NOMO-1 treated with dmso at 0.1 percent for 144 hours (cell line): ENCODE measurements around the gene GALNT2.

ENCODE experiments used
- DNase-seq: peaks from one replicate; lab custom pipeline; 2025; ENCODE audit not compliant: unreplicated experiment; lab: John Stamatoyannopoulos, UW

Gene GALNT2

DNA sequence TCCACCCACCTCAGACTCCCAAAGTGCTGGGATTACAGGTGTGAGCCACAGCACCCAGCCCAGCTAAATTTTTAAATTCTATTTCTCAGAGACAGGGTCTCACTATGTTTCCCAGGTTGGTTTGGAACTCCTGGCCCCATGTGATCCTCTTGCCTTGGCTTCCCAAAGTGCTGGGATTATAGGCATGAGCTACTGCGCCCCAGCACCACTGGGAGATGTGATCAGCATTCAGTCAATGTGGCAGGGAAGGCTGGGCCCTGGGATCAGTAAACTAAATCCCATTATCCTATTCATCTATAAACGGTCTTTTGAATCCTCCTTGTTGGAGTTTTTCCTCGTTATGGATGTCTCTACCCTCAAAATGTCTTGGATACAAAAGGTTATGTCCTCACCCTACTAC, 245.6 kb downstream of the GALNT2 start:
- no peak for DNase-seq

GRCh38 chr1:230313453-230314141, 246.6 kb downstream of the GALNT2 start:
- no peak for DNase-seq

DNA sequence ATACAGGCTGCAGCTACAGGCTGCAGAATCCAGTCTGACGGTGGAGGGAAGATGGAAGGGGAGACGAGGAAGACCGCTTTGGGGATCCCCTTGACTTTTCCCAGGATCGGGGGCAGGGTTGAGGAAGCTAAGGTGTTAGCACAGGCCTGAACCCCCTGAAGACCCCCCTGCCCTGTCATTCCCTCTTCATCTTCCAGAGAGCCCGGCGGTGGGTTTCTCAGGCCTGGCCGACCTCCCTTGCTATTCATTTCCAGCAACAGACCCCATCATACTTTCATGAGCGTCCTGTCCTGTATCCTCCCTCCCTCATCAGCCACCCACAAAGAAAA, 247.1 kb downstream of the GALNT2 start:
- no peak for DNase-seq

GRCh38 chr1:230315099-230315498, 248.1 kb downstream of the GALNT2 start:
- DNase-seq, result no peak

DNA sequence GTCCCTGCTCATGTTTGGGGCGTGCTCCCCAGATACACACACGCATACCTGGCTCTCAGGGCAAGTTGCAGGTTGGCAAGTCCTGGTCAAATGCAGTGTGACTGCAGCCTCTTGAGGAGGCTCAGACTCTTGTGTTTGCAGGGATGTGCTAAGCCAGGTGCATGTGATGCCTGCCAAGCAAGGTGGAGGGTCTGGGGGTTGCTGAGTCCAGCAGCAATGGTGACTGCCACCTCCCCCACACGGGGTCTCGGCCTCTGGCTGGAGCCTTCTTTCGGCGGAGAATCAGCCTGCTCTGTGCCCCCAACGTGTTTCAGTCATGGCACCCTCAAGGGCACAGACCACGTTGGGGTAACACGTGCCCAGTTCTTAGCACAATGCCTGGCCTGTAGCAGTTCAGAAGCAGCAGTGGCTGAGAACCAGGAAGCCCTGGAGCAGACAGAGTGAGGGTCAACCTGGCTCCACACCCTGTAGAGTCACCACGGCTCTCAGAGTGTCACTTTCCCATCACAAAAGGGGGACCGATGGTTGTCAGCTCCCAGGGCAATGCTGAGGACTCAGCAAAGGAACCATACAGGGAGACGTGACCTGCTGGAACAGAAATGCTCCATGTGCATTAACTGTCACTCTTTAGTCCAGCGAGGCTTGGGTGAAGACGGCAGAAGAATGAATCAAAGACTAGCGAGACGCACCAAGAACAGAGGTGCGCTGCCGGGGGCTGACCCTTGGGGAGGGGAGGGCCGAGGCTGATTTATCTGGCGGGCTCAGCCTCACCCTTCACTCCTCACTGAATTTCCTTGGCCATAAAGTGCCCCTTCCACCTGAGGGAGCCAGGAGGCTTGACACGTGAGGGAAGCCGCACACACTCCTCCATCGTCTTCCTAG, 250.1 kb downstream of the GALNT2 start:
- no peak for DNase-seq

DNA sequence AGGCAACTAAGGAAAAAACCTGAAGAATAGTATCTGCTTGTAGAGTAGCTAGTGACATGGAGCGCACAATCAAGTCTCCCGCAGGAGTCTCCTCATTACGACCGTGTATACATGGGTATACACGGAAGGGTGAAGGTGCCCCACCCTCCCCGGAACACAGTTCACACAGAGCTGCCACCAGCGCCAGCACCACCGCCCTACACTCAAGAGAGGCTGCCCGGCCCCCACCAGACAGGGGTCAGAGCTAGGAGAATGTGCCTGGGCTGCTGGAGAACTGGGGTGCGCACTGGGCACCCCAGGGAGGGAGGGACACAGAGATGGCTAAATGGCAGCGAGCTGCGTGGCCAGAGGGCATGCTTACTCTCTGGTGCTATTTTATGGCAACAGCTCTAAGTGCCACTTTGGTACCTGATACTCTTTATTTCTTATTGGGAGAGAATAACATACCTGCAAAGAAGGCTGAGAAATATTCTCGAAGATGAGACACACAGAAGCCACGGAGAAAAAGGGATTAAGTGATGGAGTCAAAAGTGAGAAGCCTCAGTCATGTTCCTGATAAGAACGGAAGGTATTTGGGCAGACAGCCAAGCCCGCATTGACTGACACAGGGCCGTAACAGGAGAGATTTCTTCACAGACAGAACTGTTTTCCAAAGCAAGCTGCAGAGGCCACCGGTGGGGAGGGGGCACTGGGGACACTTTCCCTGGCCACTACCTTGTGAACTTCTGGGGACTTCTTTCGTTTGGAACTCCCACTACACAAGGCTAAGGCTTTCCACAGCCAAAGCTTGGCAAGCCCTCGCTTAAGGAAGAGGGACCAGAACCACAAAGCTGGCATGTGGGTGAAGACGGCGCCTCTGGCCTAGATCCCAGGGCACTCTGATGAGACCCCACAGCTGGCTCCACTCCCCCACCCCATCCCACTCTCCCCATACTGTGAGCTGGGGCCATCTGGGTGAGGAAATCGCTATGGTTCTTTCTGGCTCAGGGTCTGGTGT, 251.1 kb downstream of the GALNT2 start:
- DNase-seq, result no peak

DNA sequence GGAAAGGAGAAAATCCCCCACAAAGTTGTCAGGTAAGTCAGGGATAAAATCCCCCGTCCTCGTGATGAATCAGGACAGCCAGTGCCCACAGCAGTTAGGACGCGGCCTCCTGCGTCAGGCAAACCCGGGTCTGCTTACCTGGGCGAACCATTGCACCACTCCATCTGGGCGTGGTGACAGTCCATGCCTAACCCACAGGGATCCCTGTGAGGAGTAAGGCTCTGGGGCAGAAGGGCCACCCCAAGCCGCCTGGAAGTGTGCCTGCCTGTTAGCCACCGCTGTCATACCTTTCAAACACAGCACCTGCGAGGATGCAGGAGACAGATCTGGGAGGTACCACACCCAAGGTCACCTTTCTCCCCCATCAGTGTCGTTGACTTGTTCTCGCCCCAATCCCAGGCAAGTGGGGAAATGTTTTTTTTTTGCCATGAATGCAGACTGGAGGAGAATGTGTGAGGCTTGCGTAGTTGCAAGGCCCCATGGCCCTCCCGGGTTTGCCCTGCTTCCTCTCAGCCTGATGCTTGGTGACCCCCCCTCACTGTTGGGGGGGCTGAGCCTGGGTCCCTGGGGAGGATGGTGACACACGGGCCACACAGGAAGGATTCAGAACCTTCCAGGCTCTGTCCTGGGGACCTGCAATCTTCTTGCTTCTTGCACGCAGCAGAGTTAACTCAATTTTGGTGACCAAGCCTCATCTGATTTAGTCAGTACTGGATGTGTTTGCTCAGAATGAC, 252.1 kb downstream of the GALNT2 start:
- no peak for DNase-seq

GRCh38 chr1:230320804-230321203, 253.8 kb downstream of the GALNT2 start:
- DNase-seq, result no peak

DNA sequence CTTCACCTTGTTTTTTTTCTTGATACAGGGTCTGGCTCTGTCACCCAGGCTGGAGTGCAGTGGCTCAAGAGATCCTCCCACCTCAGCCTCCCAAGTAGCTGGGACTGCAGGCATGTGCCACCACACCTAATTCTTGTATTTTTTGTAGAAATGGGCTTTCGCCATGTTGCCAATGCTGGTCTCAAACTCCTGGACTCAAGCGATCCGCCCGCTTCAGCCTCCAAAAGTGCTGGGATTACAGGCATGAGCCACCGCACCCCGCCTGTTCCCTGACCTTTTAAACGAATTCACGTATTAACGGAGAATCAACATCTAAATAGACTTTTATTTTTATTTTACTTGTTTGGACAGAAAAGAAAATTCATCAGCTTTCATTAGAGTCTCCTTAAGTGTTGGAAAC, 254.3 kb downstream of the GALNT2 start:
- no peak for DNase-seq

DNA sequence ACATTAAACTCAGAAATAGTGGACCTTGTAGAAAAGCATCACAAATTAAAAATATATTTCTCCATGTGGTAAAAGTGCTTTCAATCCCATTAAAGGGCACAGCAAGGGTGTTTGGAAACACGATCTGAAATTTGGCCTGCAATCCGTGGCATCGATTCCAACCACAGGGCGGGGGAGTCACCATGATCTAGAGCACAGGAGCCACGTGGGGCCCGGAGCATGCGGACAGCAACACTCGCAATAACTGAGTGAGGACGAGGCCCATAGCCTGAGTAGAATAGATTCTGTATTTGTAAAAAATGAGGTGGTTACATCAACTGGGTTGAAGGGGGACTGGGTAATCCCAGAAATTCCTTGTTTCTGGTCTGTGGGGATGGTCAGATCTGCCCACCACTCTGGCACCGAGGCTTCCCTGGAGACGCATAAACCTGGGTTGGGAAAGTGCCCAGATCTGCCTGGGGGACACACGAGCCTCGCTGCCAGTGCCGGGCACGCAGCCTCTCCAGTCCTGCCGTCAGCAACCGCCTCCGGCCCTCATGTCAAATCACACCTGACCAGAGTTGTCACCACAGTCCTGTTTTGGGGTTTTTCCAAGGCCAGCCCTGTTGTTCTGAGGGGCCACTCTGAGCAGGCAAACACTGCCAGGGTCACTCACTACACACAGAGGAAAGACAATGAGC, 254.8 kb downstream of the GALNT2 start:
- no peak for DNase-seq

- DNase-seq, result no peak
Observed at GRCh38 chr1:230322421-230322756, 255.4 kb downstream of the GALNT2 start.

GRCh38 chr1:230322967-230323547, 256.0 kb downstream of the GALNT2 start:
- no peak for DNase-seq

GRCh38 chr1:230323686-230324085, 256.6 kb downstream of the GALNT2 start:
- DNase-seq, result no peak

DNA sequence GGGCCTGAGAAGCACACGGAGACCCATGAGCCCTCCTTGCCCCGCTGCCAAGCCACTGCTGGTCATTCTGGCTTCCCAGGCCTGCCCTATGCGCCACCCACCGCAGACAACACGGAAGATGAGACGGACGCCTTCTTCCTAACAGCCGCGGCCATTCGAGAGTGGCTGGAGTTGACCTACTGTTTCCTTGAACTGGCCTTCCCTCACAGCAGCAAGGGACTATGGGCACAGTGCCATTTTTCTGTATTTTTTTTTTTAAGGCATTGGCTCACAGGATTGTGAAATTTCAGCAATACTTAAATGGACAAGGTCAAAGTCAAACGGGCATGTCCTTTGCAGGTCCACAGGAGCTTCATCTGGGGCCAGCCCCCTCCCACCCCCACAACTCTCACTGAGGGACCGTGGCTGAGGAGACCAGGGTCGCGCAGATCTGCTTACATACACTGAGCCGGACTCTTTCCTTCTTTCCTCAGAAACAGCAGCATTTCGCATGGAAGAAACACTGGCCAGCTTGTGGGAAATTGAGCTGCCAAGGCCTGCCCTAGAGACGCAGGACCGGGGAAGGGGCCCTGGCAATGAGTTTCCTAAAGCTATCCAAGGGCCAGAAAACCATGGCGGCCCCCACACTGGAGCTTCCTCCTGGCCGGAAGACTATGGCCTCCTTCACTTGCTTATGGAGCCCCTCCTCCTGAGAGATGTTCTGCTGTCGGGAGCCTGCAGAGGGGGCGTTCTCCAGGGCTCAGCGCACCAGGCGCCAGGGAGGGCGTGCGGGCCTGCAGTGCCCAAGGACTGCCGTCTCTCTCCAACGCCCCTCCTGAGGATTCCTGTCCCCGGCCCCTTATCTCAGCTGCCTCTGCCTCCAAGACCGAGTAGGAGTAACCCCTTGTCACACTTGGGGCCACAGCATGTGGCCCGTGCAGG, 260.2 kb downstream of the GALNT2 start:
- no peak for DNase-seq

GRCh38 chr1:230327892-230328284, 260.9 kb downstream of the GALNT2 start:
- DNase-seq, result no peak

DNA sequence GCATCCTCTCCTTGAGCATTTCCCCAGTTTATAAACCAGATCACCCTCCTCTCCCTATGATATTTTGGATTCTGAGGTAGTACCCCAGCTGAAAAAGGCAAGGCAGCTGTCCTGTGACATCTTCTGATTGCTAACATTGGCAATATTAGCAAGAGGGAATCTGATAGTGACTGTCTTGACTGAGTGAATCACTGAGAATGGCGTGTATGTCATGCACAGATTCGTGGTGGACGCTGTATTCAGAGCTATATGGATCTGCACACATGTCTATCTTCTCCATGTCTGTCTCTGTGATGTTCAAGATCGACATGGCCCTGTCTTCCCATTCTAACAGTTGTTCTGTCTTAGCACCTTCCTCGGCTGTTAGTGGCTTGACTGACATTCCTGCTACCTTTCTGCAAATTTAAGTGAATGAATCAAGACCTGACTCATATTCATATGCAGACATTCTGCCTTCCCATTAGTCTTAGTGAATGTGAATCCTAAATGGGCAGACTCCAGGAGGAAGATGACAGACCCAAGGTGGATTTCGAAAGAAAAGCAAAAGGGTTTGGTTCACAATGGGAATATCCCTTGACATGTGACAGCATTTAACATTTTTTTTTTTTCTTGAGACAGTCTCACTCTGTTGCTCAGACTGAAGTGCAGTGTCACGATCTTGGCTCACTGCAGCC, 261.4 kb downstream of the GALNT2 start:
- DNase-seq, result no peak

- DNase-seq, result peak; percentile 7
Observed at GRCh38 chr1:230330157-230330556, 263.1 kb downstream of the GALNT2 start.
